ENCODE data around the gene STX2.
"Not testable (repeated sequence)": the region's sequence is repeated elsewhere in the genome, so short reads cannot be mapped to it uniquely, and the experiment has no call there.

The STX2 gene

GRCh38 chr12:130761537-130762318 is 77.3 kb downstream of the STX2 start:
- peak in 1 of 2 experiments; percentile 20 for DNase-seq

- no peak for DNase-seq
Observed at GRCh38 chr12:130754234-130754901, 84.7 kb downstream of the STX2 start.

DNA sequence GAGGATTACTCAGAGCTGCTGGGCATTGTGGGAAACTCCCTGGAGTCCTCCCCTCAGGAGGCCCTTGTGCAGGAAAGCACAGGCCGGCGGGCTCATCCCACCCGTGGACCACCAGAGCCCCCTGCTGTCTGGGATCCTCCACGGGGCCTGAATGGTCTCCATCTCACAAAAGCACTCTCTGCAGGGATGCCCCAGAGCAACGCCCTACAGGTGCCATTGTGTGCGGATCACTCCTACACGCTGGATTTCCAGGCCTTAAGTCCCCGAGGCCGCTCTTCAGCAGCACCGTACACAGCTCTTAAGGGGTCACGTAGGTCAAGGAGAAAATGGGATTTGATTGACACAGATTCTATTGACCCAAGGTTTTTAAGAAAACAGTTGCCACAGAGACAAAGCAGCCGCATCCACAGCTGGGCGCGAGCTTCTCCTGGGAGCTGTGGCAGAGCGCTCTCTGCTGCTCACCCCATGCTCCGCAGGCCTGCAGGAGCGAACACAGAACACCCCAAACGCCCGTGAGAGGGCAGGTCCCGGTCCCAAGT is 86.3 kb downstream of the STX2 start:
- no peak for DNase-seq

DNA sequence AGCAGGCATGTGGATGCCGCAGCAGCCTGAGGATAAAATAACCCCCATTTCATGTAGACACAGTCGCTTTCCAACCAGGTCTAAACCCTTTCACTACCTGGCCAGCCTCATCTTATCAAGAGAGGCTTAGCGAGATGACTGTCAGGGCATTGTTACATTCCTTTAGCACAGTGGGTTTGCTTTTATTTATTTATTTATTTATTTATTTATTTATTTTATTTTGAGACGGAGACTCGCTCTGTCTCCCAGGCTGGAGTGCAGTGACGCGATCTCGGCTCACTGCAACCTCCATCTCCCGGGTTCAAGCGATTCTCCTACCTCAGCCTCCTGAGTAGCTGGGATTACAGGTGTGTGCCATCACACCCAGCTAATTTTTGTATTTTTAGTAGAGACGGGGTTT is 87.0 kb downstream of the STX2 start:
- not testable (repeated sequence) for DNase-seq

GRCh38 chr12:130748786-130749185 is 90.3 kb downstream of the STX2 start:
- no peak for DNase-seq

- peak; percentile 56 to 75 for DNase-seq
Observed at GRCh38 chr12:130747867-130748740, 90.9 kb downstream of the STX2 start.

- DNase-seq, result peak in 1 of 2 experiments; percentile 33
Observed at GRCh38 chr12:130746546-130746945, 92.5 kb downstream of the STX2 start.

GRCh38 chr12:130745921-130746320 is 93.1 kb downstream of the STX2 start:
- DNase-seq, result no peak

DNA sequence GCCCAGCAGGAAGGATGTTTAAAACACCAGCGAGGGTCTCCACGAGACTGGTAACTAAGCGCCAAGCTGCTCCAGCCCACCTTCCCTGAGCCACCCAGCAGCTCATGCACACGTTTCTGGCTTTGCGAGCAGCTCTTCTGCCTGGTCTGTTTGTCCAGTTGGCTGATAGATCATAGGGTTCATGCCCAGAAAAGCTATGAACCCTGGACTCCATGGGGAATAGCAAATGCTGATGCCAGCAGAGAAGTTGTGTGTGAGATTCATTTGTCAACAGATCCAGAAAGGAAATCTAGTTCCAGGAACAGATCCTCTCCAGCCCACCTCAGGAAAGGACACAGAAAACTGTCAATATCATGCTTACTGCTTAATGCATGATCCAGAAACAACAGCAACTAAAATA is 94.8 kb downstream of the STX2 start:
- DNase-seq, result no peak

GRCh38 chr12:130743606-130744005 is 95.4 kb downstream of the STX2 start:
- no peak for DNase-seq

- DNase-seq, result no peak
Observed at GRCh38 chr12:130743176-130743575, 95.9 kb downstream of the STX2 start.

- no peak for DNase-seq
Observed at GRCh38 chr12:130742716-130743115, 96.3 kb downstream of the STX2 start.

DNA sequence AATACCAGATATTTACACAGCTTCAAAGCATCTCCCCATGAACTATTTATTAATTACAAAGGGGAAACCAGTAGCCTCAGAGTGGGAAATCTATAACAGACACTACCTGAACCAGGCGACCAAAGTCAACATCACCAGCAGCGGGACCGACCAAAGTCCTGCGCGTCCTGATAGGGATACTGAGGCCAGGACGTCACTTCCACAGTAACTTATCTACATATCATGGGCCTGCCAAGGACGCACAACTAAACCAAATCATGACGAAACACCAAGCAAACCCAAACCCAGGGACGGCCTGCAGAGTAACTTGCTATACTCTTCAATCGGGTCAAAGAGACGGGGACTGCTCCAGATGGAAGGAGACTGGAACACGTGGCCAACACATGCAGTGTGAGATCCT is 96.9 kb downstream of the STX2 start:
- DNase-seq, result no peak

Data from NCI-H187 (cell line).